ENCODE measurements around the gene ESR1. TPM values are rescaled to one million over a fixed set of nuclear protein-coding genes. Genes with fewer than 3 reads are reported as not detected.

Gene ESR1
- total RNA-seq, 1 experiment from 2014 or later, result 0.98 TPM

- TF ChIP-seq EMX1 (CRISPR knock-in tag; IDR thresholded peaks at IDR 0.05) (no peak), ZBTB43 (CRISPR knock-in tag; IDR thresholded peaks at IDR 0.05) (no peak), TCF7 (CRISPR knock-in tag; IDR thresholded peaks at IDR 0.05; ENCODE audit: low read depth) (no peak), MAX (CRISPR knock-in tag; IDR thresholded peaks at IDR 0.05) (no peak), FOXJ3 (CRISPR knock-in tag; IDR thresholded peaks at IDR 0.05; ENCODE audit: borderline replicate concordance) (no peak), AFF4 (CRISPR knock-in tag; IDR thresholded peaks at IDR 0.05; ENCODE audit: borderline replicate concordance) (no peak), RORB (CRISPR knock-in tag; IDR thresholded peaks at IDR 0.05) (no peak), GTF2I (CRISPR knock-in tag; conservative IDR thresholded peaks at IDR 0.05) (no peak), PRRX2 (CRISPR knock-in tag; IDR thresholded peaks at IDR 0.05) (no peak), NFE2L1 (CRISPR knock-in tag; IDR thresholded peaks at IDR 0.05) (no peak), MLX (CRISPR knock-in tag; IDR thresholded peaks at IDR 0.05) (no peak), ZSCAN18 (CRISPR knock-in tag; IDR thresholded peaks at IDR 0.05) (no peak), TEAD4 (CRISPR knock-in tag; IDR thresholded peaks at IDR 0.05) (no peak)
Observed at GRCh38 chr6:152142105-152142504, 334.6 kb downstream of the ESR1 start (continued).

GRCh38 chr6:152143359-152143758 is 335.9 kb downstream of the ESR1 start:
- H3K36me3 Mint-ChIP-seq, result no peaks in the 10 kb centered on the region
- POLR2A ChIA-PET, result no interaction called here
- ATAC-seq, result no peak
- H3K9me3 Mint-ChIP-seq, result no peaks in the 10 kb centered on the region
- H3K27me3 Mint-ChIP-seq (ENCODE audit: low read depth), result no peaks in the 10 kb centered on the region
- no peak for DNase-seq (ENCODE audit: low spot score)
- H3K4me3 Mint-ChIP-seq, result no peak overlapping the region
- peaks cover 12% of the 10 kb centered on the region for H3K4me1 Mint-ChIP-seq
- no peak for TF ChIP-seq MAX (CRISPR knock-in tag; IDR thresholded peaks at IDR 0.05)
- TF ChIP-seq FOXK1 (CRISPR knock-in tag; IDR thresholded peaks at IDR 0.05), result no peak
- TF ChIP-seq ETV6 (CRISPR knock-in tag; IDR thresholded peaks at IDR 0.05), result no peak
- no peak for TF ChIP-seq ZNF232 (CRISPR knock-in tag; IDR thresholded peaks at IDR 0.05)
- no peak for TF ChIP-seq NR3C1 (CRISPR knock-in tag; conservative IDR thresholded peaks at IDR 0.05; ENCODE audit: low read depth)
- no peak for TF ChIP-seq KAT7 (CRISPR knock-in tag; IDR thresholded peaks at IDR 0.05; ENCODE audit: borderline replicate concordance)
- TF ChIP-seq NFYB (CRISPR knock-in tag; conservative IDR thresholded peaks at IDR 0.05; ENCODE audit: low read depth), result no peak
- no peak for TF ChIP-seq USF1 (CRISPR knock-in tag; IDR thresholded peaks at IDR 0.05)
- no peak for TF ChIP-seq USF2 (CRISPR knock-in tag; IDR thresholded peaks at IDR 0.05)
- TF ChIP-seq HMGA2 (CRISPR knock-in tag; IDR thresholded peaks at IDR 0.05), result no peak
- no peak for TF ChIP-seq ZNF512 (CRISPR knock-in tag; IDR thresholded peaks at IDR 0.05; ENCODE audit: borderline replicate concordance)
- no peak for TF ChIP-seq ZNF396 (CRISPR knock-in tag; IDR thresholded peaks at IDR 0.05; ENCODE audit: borderline replicate concordance)
- TF ChIP-seq IRF2 (CRISPR knock-in tag; IDR thresholded peaks at IDR 0.05; ENCODE audit: borderline replicate concordance, low read depth), result no peak
- TF ChIP-seq ZNF416 (CRISPR knock-in tag; IDR thresholded peaks at IDR 0.05), result no peak
- no peak overlapping the region; the same call in 1 of the 2 replicates for H3K27ac Mint-ChIP-seq
- CTCF ChIA-PET, result interaction anchor here (1.5 kb wide), 1 partner anchor 64 kb away, joined by 3 read pairs; no protein-coding TSS in a partner anchor
